ENCODE results near the gene MACC1. TPM values are rescaled to one million over a fixed set of nuclear protein-coding genes. Genes with fewer than 3 reads are reported as not detected.

The MACC1 gene
- polyA plus RNA-seq, 4 donors: 3.5 to 75.0 (median 7.3) TPM

- no peak overlapping the region for H3K4me3 ChIP-seq (ENCODE audit: low read depth in 1 of 3, low read length in 3 of 3)
- H3K9me3 ChIP-seq (ENCODE audit: control insufficient read depth in 2 of 2, insufficient read depth in 1 of 2, low read depth in 1 of 2, low read length in 1 of 2): no peaks in the 10 kb centered on the region
- peaks cover 0 to 7% (median 0%) of the 10 kb centered on the region in 3 donors for H3K4me1 ChIP-seq (ENCODE audit: control insufficient read depth in 3 of 3, insufficient read depth in 2 of 3, low read depth in 1 of 3, low read length in 2 of 3)
- H3K27me3 ChIP-seq (ENCODE audit: control insufficient read depth in 3 of 3, insufficient read depth in 3 of 3, low read length in 3 of 3): no peaks in the 10 kb centered on the region
- H3K36me3 ChIP-seq (ENCODE audit: control insufficient read depth in 3 of 3, insufficient read depth in 2 of 3, low read depth in 1 of 3, low read length in 3 of 3): no peaks in the 10 kb centered on the region
- no peak overlapping the region for H3K27ac ChIP-seq (ENCODE audit: low read depth in 1 of 3, low read length in 2 of 3)
- FAIRE-seq (no peak), DNase-seq (peak in 1 of 2 donors; percentile 34)
- 17 to 49% (median 41%) methylated on average over 3 of the region's 3 CpGs for WGBS, 3 donors
Observed at GRCh38 chr7:20107582-20107981, 109.6 kb downstream of the MACC1 start.

- no peak overlapping the region for H3K4me3 ChIP-seq (ENCODE audit: low read depth in 1 of 3, low read length in 3 of 3)
- H3K27ac ChIP-seq (ENCODE audit: low read depth in 1 of 3, low read length in 2 of 3): no peak overlapping the region
- FAIRE-seq: no peak
- H3K4me1 ChIP-seq (ENCODE audit: control insufficient read depth in 3 of 3, insufficient read depth in 2 of 3, low read depth in 1 of 3, low read length in 2 of 3): no peaks in the 10 kb centered on the region
- no peaks in the 10 kb centered on the region for H3K9me3 ChIP-seq (ENCODE audit: control insufficient read depth in 2 of 2, insufficient read depth in 1 of 2, low read depth in 1 of 2, low read length in 1 of 2)
- DNase-seq: no peak
- WGBS, 3 donors: 85 to 100% (median 92%) methylated on average over 1 of the region's 1 CpG
- H3K27me3 ChIP-seq (ENCODE audit: control insufficient read depth in 3 of 3, insufficient read depth in 3 of 3, low read length in 3 of 3): no peaks in the 10 kb centered on the region
- H3K36me3 ChIP-seq (ENCODE audit: control insufficient read depth in 3 of 3, insufficient read depth in 2 of 3, low read depth in 1 of 3, low read length in 3 of 3): no peaks in the 10 kb centered on the region
Observed at GRCh38 chr7:20104696-20105095, 112.5 kb downstream of the MACC1 start.

- Histone ChIP-seq H3K4me1 (ENCODE audit: control insufficient read depth in 3 of 3, insufficient read depth in 2 of 3, low read depth in 1 of 3, low read length in 2 of 3) (no peaks in the 10 kb centered on the region), H3K27me3 (ENCODE audit: control insufficient read depth in 3 of 3, insufficient read depth in 3 of 3, low read length in 3 of 3) (no peaks in the 10 kb centered on the region), H3K36me3 (ENCODE audit: control insufficient read depth in 3 of 3, insufficient read depth in 2 of 3, low read depth in 1 of 3, low read length in 3 of 3) (no peaks in the 10 kb centered on the region), H3K9me3 (ENCODE audit: control insufficient read depth in 2 of 2, insufficient read depth in 1 of 2, low read depth in 1 of 2, low read length in 1 of 2) (no peaks in the 10 kb centered on the region), H3K27ac (ENCODE audit: low read depth in 1 of 3, low read length in 2 of 3) (no peak overlapping the region), H3K4me3 (ENCODE audit: low read depth in 1 of 3, low read length in 3 of 3) (no peak overlapping the region)
- FAIRE-seq (no peak), DNase-seq (no peak)
- 0 to 45% (median 31%) methylated on average over 1 of the region's 1 CpG for WGBS, 3 donors
Observed at GRCh38 chr7:20102982-20103381, 114.2 kb downstream of the MACC1 start.

GRCh38 chr7:20095862-20096261 lies 121.3 kb downstream of the MACC1 start:
- no peaks in the 10 kb centered on the region for H3K36me3 ChIP-seq (ENCODE audit: control insufficient read depth in 3 of 3, insufficient read depth in 2 of 3, low read depth in 1 of 3, low read length in 3 of 3)
- H3K9me3 ChIP-seq (ENCODE audit: control insufficient read depth in 2 of 2, insufficient read depth in 1 of 2, low read depth in 1 of 2, low read length in 1 of 2): peaks cover 0 to 5% of the 10 kb centered on the region in 2 donors
- no peak overlapping the region for H3K27ac ChIP-seq (ENCODE audit: low read depth in 1 of 3, low read length in 2 of 3)
- DNase-seq: no peak
- 80 to 95% (median 92%) methylated on average over 1 of the region's 1 CpG for WGBS, 3 donors
- no peaks in the 10 kb centered on the region for H3K4me1 ChIP-seq (ENCODE audit: control insufficient read depth in 3 of 3, insufficient read depth in 2 of 3, low read depth in 1 of 3, low read length in 2 of 3)
- H3K4me3 ChIP-seq (ENCODE audit: low read depth in 1 of 3, low read length in 3 of 3): no peak overlapping the region
- no peak for FAIRE-seq
- no peaks in the 10 kb centered on the region for H3K27me3 ChIP-seq (ENCODE audit: control insufficient read depth in 3 of 3, insufficient read depth in 3 of 3, low read length in 3 of 3)

GRCh38 chr7:20095436-20095835 lies 121.7 kb downstream of the MACC1 start:
- no peak for DNase-seq
- Histone ChIP-seq H3K4me3 (ENCODE audit: low read depth in 1 of 3, low read length in 3 of 3) (no peak overlapping the region), H3K36me3 (ENCODE audit: control insufficient read depth in 3 of 3, insufficient read depth in 2 of 3, low read depth in 1 of 3, low read length in 3 of 3) (no peaks in the 10 kb centered on the region), H3K4me1 (ENCODE audit: control insufficient read depth in 3 of 3, insufficient read depth in 2 of 3, low read depth in 1 of 3, low read length in 2 of 3) (no peaks in the 10 kb centered on the region), H3K9me3 (ENCODE audit: control insufficient read depth in 2 of 2, insufficient read depth in 1 of 2, low read depth in 1 of 2, low read length in 1 of 2) (peaks cover 0 to 5% of the 10 kb centered on the region in 2 donors), H3K27ac (ENCODE audit: low read depth in 1 of 3, low read length in 2 of 3) (no peak overlapping the region), H3K27me3 (ENCODE audit: control insufficient read depth in 3 of 3, insufficient read depth in 3 of 3, low read length in 3 of 3) (no peaks in the 10 kb centered on the region)
- no peak for FAIRE-seq
- WGBS, 3 donors: 67 to 88% (median 86%) methylated on average over 4 of the region's 4 CpGs

GRCh38 chr7:20089431-20089830 lies 127.8 kb downstream of the MACC1 start:
- FAIRE-seq (no peak), DNase-seq (no peak)
- no peaks in the 10 kb centered on the region for H3K9me3 ChIP-seq (ENCODE audit: control insufficient read depth in 2 of 2, insufficient read depth in 1 of 2, low read depth in 1 of 2, low read length in 1 of 2)
- no peak overlapping the region for H3K27ac ChIP-seq (ENCODE audit: low read depth in 1 of 3, low read length in 2 of 3)
- H3K36me3 ChIP-seq (ENCODE audit: control insufficient read depth in 3 of 3, insufficient read depth in 2 of 3, low read depth in 1 of 3, low read length in 3 of 3): no peaks in the 10 kb centered on the region
- H3K4me3 ChIP-seq (ENCODE audit: low read depth in 1 of 3, low read length in 3 of 3): no peak overlapping the region
- 76 to 79% (median 77%) methylated on average over 6 of the region's 6 CpGs for WGBS, 3 donors
- no peaks in the 10 kb centered on the region for H3K27me3 ChIP-seq (ENCODE audit: control insufficient read depth in 3 of 3, insufficient read depth in 3 of 3, low read length in 3 of 3)
- no peaks in the 10 kb centered on the region for H3K4me1 ChIP-seq (ENCODE audit: control insufficient read depth in 3 of 3, insufficient read depth in 2 of 3, low read depth in 1 of 3, low read length in 2 of 3)

GRCh38 chr7:20085086-20085485 lies 132.1 kb downstream of the MACC1 start:
- Histone ChIP-seq H3K4me3 (ENCODE audit: low read depth in 1 of 3, low read length in 3 of 3) (no peak overlapping the region), H3K27me3 (ENCODE audit: control insufficient read depth in 3 of 3, insufficient read depth in 3 of 3, low read length in 3 of 3) (no peaks in the 10 kb centered on the region), H3K36me3 (ENCODE audit: control insufficient read depth in 3 of 3, insufficient read depth in 2 of 3, low read depth in 1 of 3, low read length in 3 of 3) (no peaks in the 10 kb centered on the region), H3K4me1 (ENCODE audit: control insufficient read depth in 3 of 3, insufficient read depth in 2 of 3, low read depth in 1 of 3, low read length in 2 of 3) (no peaks in the 10 kb centered on the region), H3K27ac (ENCODE audit: low read depth in 1 of 3, low read length in 2 of 3) (no peak overlapping the region), H3K9me3 (ENCODE audit: control insufficient read depth in 2 of 2, insufficient read depth in 1 of 2, low read depth in 1 of 2, low read length in 1 of 2) (no peaks in the 10 kb centered on the region)
- FAIRE-seq (no peak), DNase-seq (no peak)
- 66 to 89% (median 87%) methylated on average over 4 of the region's 4 CpGs for whole genome bisulfite sequencing, 3 donors

Other genes with a start within 250 kb of the MACC1 start
- gene ITGB8, start 113.5 kb upstream of the MACC1 start, polyA plus RNA-seq: 10 to 100 TPM in 1 of 4 donors, 1 to 10 TPM in 1, under 1 TPM in 2; 0.45 to 37.7 (median 1.9) TPM